Measurements from ENCODE around the gene CNTN1. TPM values are rescaled to one million over a fixed set of nuclear protein-coding genes. Genes with fewer than 3 reads are reported as not detected.

CNTN1 gene
- total RNA-seq, 2 experiments from 2014 or later: not detected

DNA sequence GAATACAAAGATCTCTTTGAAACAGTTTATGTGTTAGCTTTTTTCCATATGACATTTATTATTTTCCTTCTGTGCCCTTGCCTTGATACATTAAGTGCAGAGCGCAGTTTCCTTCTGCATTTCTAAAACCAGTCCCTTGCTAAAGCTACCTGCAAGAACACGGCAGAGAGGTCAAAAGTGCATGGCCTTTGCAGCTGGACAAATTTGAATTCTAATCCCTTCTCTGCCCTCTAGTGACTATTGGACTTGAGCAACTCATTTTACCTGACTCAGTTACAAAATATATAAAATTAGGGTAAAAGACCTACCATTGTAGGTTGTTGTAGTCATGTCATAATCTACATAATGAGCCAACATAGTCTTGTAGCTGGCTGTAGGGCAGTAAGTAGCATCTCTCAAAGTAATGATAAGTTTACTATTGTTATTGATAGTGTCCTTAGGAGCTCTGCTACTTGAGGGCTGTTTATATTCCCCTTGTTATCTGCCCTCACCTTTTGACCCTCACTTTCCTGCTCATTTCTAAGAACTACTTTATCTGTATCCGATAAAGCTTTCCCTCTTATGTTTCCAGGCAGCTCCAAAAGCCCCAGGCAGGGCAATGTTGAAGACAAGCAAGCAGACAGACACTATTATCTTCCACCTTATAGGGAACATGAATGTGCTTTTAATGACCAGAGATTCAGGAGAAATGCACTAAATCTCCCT lies 375.9 kb downstream of the CNTN1 start:
- ChIA-PET POLR2A (no interaction called here), CTCF (no interaction called here)
- H3K36me3 Mint-ChIP-seq (ENCODE audit: low read depth): no peaks in the 10 kb centered on the region
- H3K4me3 Mint-ChIP-seq: no peak overlapping the region
- ATAC-seq (ENCODE audit: poor library complexity): no peak
- Histone ChIP-seq H3K27ac (ENCODE audit: low read depth in 1 of 2, low read length in 2 of 2) (no peak overlapping the region), H3K9me3 (ENCODE audit: control insufficient read depth in 1 of 2, insufficient read depth in 1 of 2, low read length in 2 of 2) (no peaks in the 10 kb centered on the region), H3K36me3 (ENCODE audit: insufficient read depth, low read length) (no peaks in the 10 kb centered on the region), H3K4me1 (ENCODE audit: insufficient read depth, low read length) (no peaks in the 10 kb centered on the region), H3K4me3 (ENCODE audit: low read length) (no peak overlapping the region), H3K27me3 (ENCODE audit: control insufficient read depth in 1 of 2, insufficient read depth in 2 of 2, low read length in 2 of 2) (no peaks in the 10 kb centered on the region)
- no peaks in the 10 kb centered on the region for H3K9me3 Mint-ChIP-seq
- no peaks in the 10 kb centered on the region for H3K27me3 Mint-ChIP-seq
- no peak for DNase-seq
- intact Hi-C loops (cut with DNase I, micrococcal nuclease): no loop called here
- H3K27ac Mint-ChIP-seq: no peak overlapping the region
- no peaks in the 10 kb centered on the region for H3K4me1 Mint-ChIP-seq (ENCODE audit: low read depth)
- TF ChIP-seq, protein P1, sequence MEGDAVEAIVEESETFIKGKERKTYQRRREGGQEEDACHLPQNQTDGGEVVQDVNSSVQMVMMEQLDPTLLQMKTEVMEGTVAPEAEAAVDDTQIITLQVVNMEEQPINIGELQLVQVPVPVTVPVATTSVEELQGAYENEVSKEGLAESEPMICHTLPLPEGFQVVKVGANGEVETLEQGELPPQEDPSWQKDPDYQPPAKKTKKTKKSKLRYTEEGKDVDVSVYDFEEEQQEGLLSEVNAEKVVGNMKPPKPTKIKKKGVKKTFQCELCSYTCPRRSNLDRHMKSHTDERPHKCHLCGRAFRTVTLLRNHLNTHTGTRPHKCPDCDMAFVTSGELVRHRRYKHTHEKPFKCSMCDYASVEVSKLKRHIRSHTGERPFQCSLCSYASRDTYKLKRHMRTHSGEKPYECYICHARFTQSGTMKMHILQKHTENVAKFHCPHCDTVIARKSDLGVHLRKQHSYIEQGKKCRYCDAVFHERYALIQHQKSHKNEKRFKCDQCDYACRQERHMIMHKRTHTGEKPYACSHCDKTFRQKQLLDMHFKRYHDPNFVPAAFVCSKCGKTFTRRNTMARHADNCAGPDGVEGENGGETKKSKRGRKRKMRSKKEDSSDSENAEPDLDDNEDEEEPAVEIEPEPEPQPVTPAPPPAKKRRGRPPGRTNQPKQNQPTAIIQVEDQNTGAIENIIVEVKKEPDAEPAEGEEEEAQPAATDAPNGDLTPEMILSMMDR (IDR thresholded peaks at IDR 0.05): no peak

DNA sequence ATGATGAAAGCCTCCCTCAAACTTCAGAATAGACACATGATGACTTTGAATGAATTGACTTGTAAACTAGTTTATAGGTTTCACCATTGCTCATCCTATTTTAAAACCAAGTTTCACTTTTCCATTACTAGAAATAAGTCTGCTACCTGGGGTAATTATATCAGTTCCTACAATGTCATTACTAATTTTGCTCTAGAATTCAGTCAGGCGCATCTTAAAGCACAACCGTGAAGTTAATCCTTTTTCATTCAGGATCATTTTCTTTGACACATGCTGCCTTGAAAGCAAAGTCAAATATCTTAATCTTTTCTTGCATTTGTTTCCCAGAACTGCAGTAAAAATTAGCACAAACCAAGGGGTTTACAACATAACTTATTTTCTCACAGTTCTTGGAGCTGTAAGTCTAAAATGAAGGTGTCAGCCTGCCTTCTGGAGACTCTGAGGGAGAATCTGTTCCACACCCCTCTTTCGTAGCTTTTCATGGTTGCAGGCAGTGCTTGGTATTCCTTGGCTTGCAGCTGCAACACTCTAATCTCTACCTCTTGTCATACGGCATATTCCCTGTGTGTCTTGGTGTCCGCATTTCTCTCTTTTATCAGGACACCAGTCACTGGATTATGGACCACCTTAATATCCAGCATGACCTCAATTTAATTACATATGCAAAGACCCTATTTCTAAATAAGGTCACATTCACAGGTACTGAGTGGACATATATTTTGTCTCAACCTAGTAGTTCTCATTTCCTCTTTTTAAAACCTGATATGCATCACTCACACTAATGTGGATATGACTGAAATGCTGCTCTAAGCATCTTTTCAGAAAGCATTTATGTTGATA lies 381.6 kb downstream of the CNTN1 start:
- TF ChIP-seq, protein P1 (IDR thresholded peaks at IDR 0.05): no peak
- Histone ChIP-seq H3K27me3 (ENCODE audit: control insufficient read depth in 1 of 2, insufficient read depth in 2 of 2, low read length in 2 of 2) (no peaks in the 10 kb centered on the region), H3K27ac (ENCODE audit: low read depth in 1 of 2, low read length in 2 of 2) (no peak overlapping the region), H3K4me3 (ENCODE audit: low read length) (no peak overlapping the region), H3K4me1 (ENCODE audit: insufficient read depth, low read length) (no peaks in the 10 kb centered on the region), H3K36me3 (ENCODE audit: insufficient read depth, low read length) (no peaks in the 10 kb centered on the region), H3K9me3 (ENCODE audit: control insufficient read depth in 1 of 2, insufficient read depth in 1 of 2, low read length in 2 of 2) (no peaks in the 10 kb centered on the region)
- ATAC-seq (ENCODE audit: poor library complexity) (no peak), DNase-seq (no peak)
- ChIA-PET POLR2A (no interaction called here), CTCF (no interaction called here)
- H3K4me3 Mint-ChIP-seq: no peak overlapping the region
- no peaks in the 10 kb centered on the region for H3K36me3 Mint-ChIP-seq (ENCODE audit: low read depth)
- H3K4me1 Mint-ChIP-seq (ENCODE audit: low read depth): no peaks in the 10 kb centered on the region
- H3K27me3 Mint-ChIP-seq: no peaks in the 10 kb centered on the region
- intact Hi-C loops (cut with DNase I, micrococcal nuclease): no loop called here
- no peaks in the 10 kb centered on the region for H3K9me3 Mint-ChIP-seq
- no peak overlapping the region for H3K27ac Mint-ChIP-seq

DNA sequence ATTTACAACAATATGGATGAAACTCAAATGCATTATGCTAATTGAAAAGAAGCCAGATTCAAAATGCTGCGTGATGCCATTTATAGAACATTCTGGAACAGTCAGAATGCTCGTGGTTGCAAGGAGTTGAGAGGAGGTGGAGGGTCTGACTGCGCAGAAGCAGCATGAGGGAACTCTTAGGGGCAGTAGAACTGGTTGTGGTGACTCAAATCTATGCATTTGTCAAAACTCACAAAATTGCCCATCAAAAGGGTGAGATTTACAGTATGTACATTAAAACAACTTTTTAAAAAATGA lies 382.2 kb downstream of the CNTN1 start:
- H3K27me3 ChIP-seq (ENCODE audit: control insufficient read depth in 1 of 2, insufficient read depth in 2 of 2, low read length in 2 of 2): no peaks in the 10 kb centered on the region
- ATAC-seq (ENCODE audit: poor library complexity) (no peak), DNase-seq (no peak)
- no peak overlapping the region for H3K27ac ChIP-seq (ENCODE audit: low read depth in 1 of 2, low read length in 2 of 2)
- H3K9me3 ChIP-seq (ENCODE audit: control insufficient read depth in 1 of 2, insufficient read depth in 1 of 2, low read length in 2 of 2): no peaks in the 10 kb centered on the region
- ChIA-PET POLR2A (no interaction called here), CTCF (no interaction called here)
- intact Hi-C loops (cut with DNase I, micrococcal nuclease): no loop called here
- Mint-ChIP-seq H3K4me1 (ENCODE audit: low read depth) (no peaks in the 10 kb centered on the region), H3K9me3 (peaks cover under 1% of the 10 kb centered on the region), H3K4me3 (no peak overlapping the region), H3K27me3 (no peaks in the 10 kb centered on the region), H3K36me3 (ENCODE audit: low read depth) (no peaks in the 10 kb centered on the region), H3K27ac (no peak overlapping the region)
- no peaks in the 10 kb centered on the region for H3K4me1 ChIP-seq (ENCODE audit: insufficient read depth, low read length)
- no peak overlapping the region for H3K4me3 ChIP-seq (ENCODE audit: low read length)
- TF ChIP-seq, protein P1 (IDR thresholded peaks at IDR 0.05): no peak
- no peaks in the 10 kb centered on the region for H3K36me3 ChIP-seq (ENCODE audit: insufficient read depth, low read length)
